Lower lobe of right lung (tissue), 2 donors: ENCODE data around the gene ABCA4. TPM values are rescaled to one million over a fixed set of nuclear protein-coding genes. Genes with fewer than 3 reads are reported as not detected.

Experiments
- ATAC-seq, 2 donors: fragments of 200-7000 bp; cut with Tn5 transposase; one replicate each; pipeline ENCODE4 v1.9.1; 2020 to 2022; ENCODE audit warnings: mild to moderate bottlenecking in 2 of 2, moderate library complexity in 2 of 2
- DNase-seq: peaks from one replicate; pipeline ENCODE4 v3.0.0-alpha.2; 2020
- H3K27ac ChIP-seq: fragments of 200-600 bp; one replicate; pipeline ENCODE4 v1.8.0; 2022
- H3K27me3 ChIP-seq: fragments of 200-600 bp; one replicate; pipeline ENCODE4 v1.8.0; 2022; ENCODE audit warnings: low read depth
- H3K36me3 ChIP-seq: fragments of 200-600 bp; one replicate; pipeline ENCODE4 v1.8.0; 2022; ENCODE audit warnings: mild to moderate bottlenecking
- H3K4me1 ChIP-seq: fragments of 200-600 bp; one replicate; pipeline ENCODE4 v1.8.0; 2022
- H3K4me3 ChIP-seq: fragments of 200-600 bp; one replicate; pipeline ENCODE4 v1.8.0; 2022; ENCODE audit warnings: mild to moderate bottlenecking
- H3K9me3 ChIP-seq: fragments of 200-600 bp; one replicate; pipeline ENCODE4 v1.8.0; 2022
- CTCF ChIP-seq: fragments of 200-600 bp; IDR thresholded peaks from one replicate; pipeline ENCODE4 v1.8.0; 2022; ENCODE audit warnings: antibody characterized with exemption, mild to moderate bottlenecking
- intact Hi-C: fragments of 100-400 bp; cut with DNase I; formaldehyde crosslinking; loops from one replicate; pipeline ENCODE4 v1.11.0; 2022
- total RNA-seq: library from RNA; stranded (reverse); fragmentation: NEBNext Ultra II Directional; extraction: Animal tissue kit (Norgen Biotek cat#: 25700); gene quantifications from one replicate; pipeline ENCODE4 v1.2.1, GENCODE V29; 2021
- donor health status: DM: no; HTN: yes; CAD: no; lungs with severe emphysema.

Gene ABCA4
- total RNA-seq, 1 donor from 2014 or later: 1.9 TPM

GRCh38 chr1:94118013-94118412 is 2.9 kb downstream of the ABCA4 start:
- Histone ChIP-seq H3K36me3 (no peaks in the 10 kb centered on the region), H3K27ac (no peak overlapping the region), H3K4me3 (no peak overlapping the region), H3K4me1 (no peaks in the 10 kb centered on the region), H3K9me3 (no peaks in the 10 kb centered on the region), H3K27me3 (no peaks in the 10 kb centered on the region)
- intact Hi-C loops: no loop called here
- TF ChIP-seq CTCF: no peak
- ATAC-seq (no peak), DNase-seq (no peak)

- ATAC-seq (no peak), DNase-seq (no peak)
- Histone ChIP-seq H3K36me3 (no peaks in the 10 kb centered on the region), H3K4me1 (no peaks in the 10 kb centered on the region), H3K4me3 (no peak overlapping the region), H3K27ac (no peak overlapping the region), H3K27me3 (no peaks in the 10 kb centered on the region), H3K9me3 (no peaks in the 10 kb centered on the region)
- TF ChIP-seq CTCF: no peak
- intact Hi-C loops: no loop called here
Measured at GRCh38 chr1:94117259-94117851, 3.6 kb downstream of the ABCA4 start.

- H3K27me3 ChIP-seq: no peaks in the 10 kb centered on the region
- H3K4me1 ChIP-seq: no peaks in the 10 kb centered on the region
- no peak for ATAC-seq
- TF ChIP-seq CTCF: no peak
- H3K36me3 ChIP-seq: no peaks in the 10 kb centered on the region
- intact Hi-C loops: no loop called here
- no peaks in the 10 kb centered on the region for H3K9me3 ChIP-seq
- DNase-seq: no peak
- H3K27ac ChIP-seq: no peak overlapping the region
- H3K4me3 ChIP-seq: no peak overlapping the region
Measured at GRCh38 chr1:94115900-94116436, 5.0 kb downstream of the ABCA4 start.

GRCh38 chr1:94115254-94115899 is 5.6 kb downstream of the ABCA4 start:
- TF ChIP-seq CTCF: no peak
- no peak for ATAC-seq
- Histone ChIP-seq H3K27ac (no peak overlapping the region), H3K9me3 (no peaks in the 10 kb centered on the region), H3K4me3 (no peak overlapping the region), H3K27me3 (no peaks in the 10 kb centered on the region), H3K36me3 (no peaks in the 10 kb centered on the region), H3K4me1 (no peaks in the 10 kb centered on the region)
- intact Hi-C loops: no loop called here
- no peak for DNase-seq

- TF ChIP-seq CTCF: no peak
- intact Hi-C loops: no loop called here
- Histone ChIP-seq H3K9me3 (no peaks in the 10 kb centered on the region), H3K27ac (no peak overlapping the region), H3K4me3 (no peak overlapping the region), H3K36me3 (no peaks in the 10 kb centered on the region), H3K27me3 (peaks cover 3% of the 10 kb centered on the region), H3K4me1 (no peaks in the 10 kb centered on the region)
- DNase-seq: no peak
- ATAC-seq: no peak
Measured at GRCh38 chr1:94113589-94114226, 7.2 kb downstream of the ABCA4 start.
